Ishikawa (cell line): ENCODE data around the gene NEU4.

Source experiments
- CEBPB ChIP-seq: IDR thresholded peaks from 2 replicates; pipeline ENCODE4 v1.6.1; 2012
- CREB1 ChIP-seq: IDR thresholded peaks from 2 replicates; pipeline ENCODE4 v1.6.1; 2012; ENCODE audit warnings: low read depth
- EGR1 ChIP-seq: IDR thresholded peaks from 2 replicates; pipeline ENCODE4 v1.6.1; 2012
- EP300 ChIP-seq: IDR thresholded peaks from 2 replicates; pipeline ENCODE4 v1.6.1; 2012; ENCODE audit warnings: borderline replicate concordance
- FOXM1 ChIP-seq: IDR thresholded peaks from 2 replicates; pipeline ENCODE4 v1.6.1; 2012; ENCODE audit warnings: low read depth, borderline replicate concordance
- MAX ChIP-seq: IDR thresholded peaks from 2 replicates; pipeline ENCODE4 v1.6.1; 2012
- RAD21 ChIP-seq: IDR thresholded peaks from 2 replicates; pipeline ENCODE4 v1.6.1; 2012; ENCODE audit warnings: low read depth
- TAF1 ChIP-seq: IDR thresholded peaks from 2 replicates; pipeline ENCODE4 v1.6.1; 2012; ENCODE audit warnings: low read depth, mild to moderate bottlenecking
- TCF12 ChIP-seq: IDR thresholded peaks from 2 replicates; pipeline ENCODE4 v1.6.1; 2012; ENCODE audit warnings: low read depth
- USF1 ChIP-seq: IDR thresholded peaks from 2 replicates; pipeline ENCODE4 v1.6.1; 2012
- YY1 ChIP-seq: IDR thresholded peaks from 2 replicates; pipeline ENCODE4 v1.6.1; 2012; ENCODE audit warnings: low read depth
- ZBTB7A ChIP-seq: IDR thresholded peaks from 2 replicates; pipeline ENCODE4 v1.6.1; 2012; ENCODE audit warnings: low read depth

DNA sequence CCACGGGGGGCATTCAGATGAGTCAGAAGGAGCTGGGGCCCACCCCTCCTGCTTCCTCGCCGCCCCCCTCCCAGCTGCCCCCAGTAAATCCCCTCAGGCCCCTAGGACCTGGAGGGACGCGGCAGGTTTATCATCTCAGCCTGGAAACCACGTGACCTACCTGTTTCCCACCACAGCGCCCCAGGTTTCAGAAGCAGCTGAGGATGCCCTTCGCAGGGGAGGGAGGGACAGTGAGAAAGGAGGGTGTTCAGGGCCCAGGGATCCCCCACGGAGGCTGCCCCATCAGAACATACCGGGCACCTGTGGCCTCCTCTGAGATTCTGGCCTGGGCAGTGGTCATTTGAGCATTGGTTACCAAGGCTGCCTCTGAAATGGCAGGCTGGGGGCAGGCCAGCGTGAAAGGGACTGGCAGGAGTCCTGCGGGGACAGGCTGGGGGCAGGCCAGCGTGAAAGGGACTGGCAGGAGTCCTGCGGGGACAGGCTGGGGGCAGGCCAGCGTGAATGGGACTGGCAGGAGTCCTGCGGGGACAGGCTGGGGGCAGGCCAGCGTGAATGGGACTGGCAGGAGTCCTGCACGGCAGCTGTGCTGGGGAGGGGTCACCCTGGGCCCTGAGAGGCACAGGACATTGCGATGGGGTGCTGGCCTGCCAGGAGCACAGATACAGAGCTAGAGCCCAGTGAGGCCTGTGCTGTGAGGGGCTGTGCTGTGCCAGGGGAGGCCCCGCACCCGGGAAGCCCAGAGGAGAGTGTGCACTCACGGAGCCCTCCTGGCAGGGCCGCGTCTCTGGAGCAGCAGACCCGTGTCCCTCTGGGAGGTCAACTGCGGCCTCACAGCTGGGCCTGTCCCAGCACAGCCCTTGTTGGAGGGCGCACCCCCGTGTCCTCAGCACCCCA lies 1.6 kb downstream of the NEU4 start:
- TF ChIP-seq FOXM1 (no peak), RAD21 (no peak), YY1 (no peak), ZBTB7A (no peak), TAF1 (no peak), CEBPB (no peak), MAX (no peak), TCF12 (no peak), EP300 (no peak), USF1 (no peak), CREB1 (no peak), EGR1 (no peak)
